ENCODE data around the gene MSH2.

- no peak for TF ChIP-seq POLR2A (IDR thresholded peaks at IDR 0.05)
- TF ChIP-seq CTCF (IDR thresholded peaks at IDR 0.05 in 8 of 11, conservative IDR thresholded peaks at IDR 0.05 in 3 of 11), result no peak
- no peak for TF ChIP-seq POLR2AphosphoS5 (IDR thresholded peaks at IDR 0.05)
Observed at GRCh38 chr2:47455411-47455810, 52.5 kb downstream of the MSH2 start.

All from spleen (tissue), 7 donors.